Fibroblast of the aortic adventitia (primary cell): ENCODE measurements around the gene STAC. TPM values are rescaled to one million over a fixed set of nuclear protein-coding genes. Genes with fewer than 3 reads are reported as not detected.

ENCODE experiments used
- DNase-seq: peaks from one replicate; pipeline ENCODE4 v3.0.0-alpha.2; 2010; ENCODE audit warnings: low read depth
- H3K4me3 ChIP-seq: 2 replicates; pipeline ENCODE4 v1.5.1; 2011; ENCODE audit warnings: low read depth, mild to moderate bottlenecking, control low read depth, low read length, moderate library complexity
- CTCF ChIP-seq: IDR thresholded peaks from 2 replicates; pipeline ENCODE4 v1.5.1; 2011; ENCODE audit warnings: mild to moderate bottlenecking, low read length, control low read depth, inconsistent platforms; ENCODE audit not compliant: insufficient read depth
- total RNA-seq: library from RNA; depleted of rRNA; stranded (reverse); fragments of >200 nt; gene quantifications from 2 replicates; pipeline ENCODE4 v1.2.3, GENCODE V29; 2012; ENCODE audit warnings: low replicate concordance

The STAC gene
- total RNA-seq, 1 donor, result 14.8 TPM

- TF ChIP-seq CTCF, result no peak
- peak; percentile 28 for DNase-seq
- peak overlapping the region; percentile 81 for H3K4me3 ChIP-seq
Observed at GRCh38 chr3:36381311-36381956, 1.1 kb downstream of the STAC start.

GRCh38 chr3:36393563-36393962, 13.3 kb downstream of the STAC start:
- no peak overlapping the region for H3K4me3 ChIP-seq
- no peak for TF ChIP-seq CTCF
- DNase-seq, result peak; percentile 16

GRCh38 chr3:36394176-36394575, 13.9 kb downstream of the STAC start:
- H3K4me3 ChIP-seq, result no peak overlapping the region
- peak; percentile 82 for DNase-seq
- no peak for TF ChIP-seq CTCF

- no peak overlapping the region for H3K4me3 ChIP-seq
- DNase-seq, result peak; percentile 43
- TF ChIP-seq CTCF, result no peak
Observed at GRCh38 chr3:36397841-36398240, 17.5 kb downstream of the STAC start.

- no peak overlapping the region for H3K4me3 ChIP-seq
- no peak for TF ChIP-seq CTCF
- DNase-seq, result no peak
Observed at GRCh38 chr3:36399933-36400332, 19.6 kb downstream of the STAC start.

- no peak for DNase-seq
- no peak for TF ChIP-seq CTCF
- H3K4me3 ChIP-seq, result no peak overlapping the region
Observed at GRCh38 chr3:36401056-36401455, 20.8 kb downstream of the STAC start.

GRCh38 chr3:36403661-36404060, 23.4 kb downstream of the STAC start:
- DNase-seq, result peak; percentile 6
- no peak for TF ChIP-seq CTCF
- H3K4me3 ChIP-seq, result no peak overlapping the region
